IPS DF 4.7 (cell line): ENCODE measurements around the gene ABCG1.
"Not testable (repeated sequence)": the region's sequence is repeated elsewhere in the genome, so short reads cannot be mapped to it uniquely, and the experiment has no call there.

Experiments used
- DNase-seq: peaks from one replicate; pipeline ENCODE4 v3.0.0-alpha.2; 2013; ENCODE audit warnings: low spot score; ENCODE audit errors: extremely low read depth

Gene ABCG1

GRCh38 chr21:42218836-42219605, at the start of gene ABCG1:
Gene ABCG1 (plus strand): TSS chr21:42219140. CDS start chr21:42219263, 123 bp downstream.
- no peak for DNase-seq

GRCh38 chr21:42169758-42170157, 49.2 kb upstream of the ABCG1 start:
- no peak for DNase-seq

- no peak for DNase-seq
Measured at GRCh38 chr21:42171091-42172053, 47.6 kb upstream of the ABCG1 start.

- no peak for DNase-seq
Measured at GRCh38 chr21:42172596-42173483, 46.1 kb upstream of the ABCG1 start.

GRCh38 chr21:42174173-42174572, 44.8 kb upstream of the ABCG1 start:
- DNase-seq, result no peak

- no peak for DNase-seq
Measured at GRCh38 chr21:42175110-42175710, 43.7 kb upstream of the ABCG1 start.

- DNase-seq, result no peak
Measured at GRCh38 chr21:42176859-42177258, 42.1 kb upstream of the ABCG1 start.

GRCh38 chr21:42179316-42179715, 39.6 kb upstream of the ABCG1 start:
- no peak for DNase-seq

GRCh38 chr21:42180001-42180400, 38.9 kb upstream of the ABCG1 start:
- DNase-seq, result not testable (repeated sequence)

- DNase-seq, result no peak
Measured at GRCh38 chr21:42182713-42183371, 36.1 kb upstream of the ABCG1 start.

GRCh38 chr21:42183374-42184266, 35.3 kb upstream of the ABCG1 start:
- no peak for DNase-seq

GRCh38 chr21:42186591-42186990, 32.3 kb upstream of the ABCG1 start:
- DNase-seq, result no peak

- DNase-seq, result no peak
Measured at GRCh38 chr21:42187976-42188653, 30.8 kb upstream of the ABCG1 start.

GRCh38 chr21:42188663-42189062, 30.3 kb upstream of the ABCG1 start:
- no peak for DNase-seq

GRCh38 chr21:42189431-42189830, 29.5 kb upstream of the ABCG1 start:
- DNase-seq, result no peak

- no peak for DNase-seq
Measured at GRCh38 chr21:42189860-42190485, 29.0 kb upstream of the ABCG1 start.

GRCh38 chr21:42190486-42190863, 28.5 kb upstream of the ABCG1 start:
- no peak for DNase-seq

- DNase-seq, result no peak
Measured at GRCh38 chr21:42191064-42191463, 27.9 kb upstream of the ABCG1 start.
